GM23248 (cell line): ENCODE data around the gene RLF.

Experiments
- EZH2 ChIP-seq: fragments of 200-600 bp; sonication (generic); IDR thresholded peaks from 2 replicates; pipeline ENCODE4 v1.6.1; 2018; ENCODE audit warnings: antibody characterized with exemption, mild to moderate bottlenecking; ENCODE audit not compliant: insufficient read depth, poor library complexity, severe bottlenecking
- EZH2phosphoT487 ChIP-seq: fragments of 200-600 bp; sonication (generic); IDR thresholded peaks from 2 replicates; pipeline ENCODE4 v1.6.1; 2018; ENCODE audit warnings: antibody characterized with exemption, moderate library complexity, mild to moderate bottlenecking, low read depth; ENCODE audit not compliant: insufficient read depth

DNA sequence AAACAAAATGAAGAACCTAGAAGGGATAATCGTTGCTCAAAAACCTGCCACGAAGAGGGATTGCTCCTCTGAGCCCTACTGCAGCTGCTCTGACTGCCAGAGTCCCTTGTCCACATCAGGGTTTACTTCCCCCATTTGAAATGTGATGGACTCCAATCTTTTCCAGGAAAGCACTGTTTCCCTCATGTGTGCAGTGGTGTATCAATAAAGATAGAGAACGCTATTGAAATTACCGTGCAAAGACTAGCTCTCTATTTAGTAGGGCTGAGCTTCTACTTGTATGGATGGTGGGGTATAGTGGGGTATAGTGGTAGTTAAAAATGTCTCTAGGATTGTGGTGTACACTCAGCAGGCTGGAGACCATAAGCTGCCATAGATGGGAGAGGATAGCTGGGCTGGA lies 90.3 kb downstream of the RLF start:
- TF ChIP-seq EZH2 (no peak), EZH2phosphoT487 (no peak)
